K562 (cell line): ENCODE data around the gene FMC1. TPM values are rescaled to one million over a fixed set of nuclear protein-coding genes. Genes with fewer than 3 reads are reported as not detected.

ENCODE experiments used
- ERF ChIP-seq: fragments of 450-650 bp; formaldehyde crosslinking; IDR thresholded peaks from 2 replicates; pipeline ENCODE4 v1.4.0; 2020; ENCODE audit warnings: mild to moderate bottlenecking, mixed read lengths
- HEY1 ChIP-seq: fragments of 250-450 bp; sonication (Bioruptor Pico); IDR thresholded peaks from 2 replicates; pipeline ENCODE4 v1.5.0; 2020; ENCODE audit warnings: mild to moderate bottlenecking, moderate library complexity, borderline replicate concordance
- NCOA4 ChIP-seq: fragments of 450-650 bp; IDR thresholded peaks from 2 replicates; pipeline ENCODE4 v1.6.1; 2018; ENCODE audit warnings: mild to moderate bottlenecking; ENCODE audit not compliant: partially characterized antibody
- NRF1 ChIP-seq, 2 experiments: fragments of 450-650 bp; IDR thresholded peaks in 1 of 2; conservative IDR thresholded peaks in 1 of 2; 2 replicates each; pipeline ENCODE4 v1.6.1; 2014; ENCODE audit warnings: mild to moderate bottlenecking in 2 of 2
- PBX2 ChIP-seq, 2 experiments: IDR thresholded peaks in 1 of 2; conservative IDR thresholded peaks in 1 of 2; 2 replicates each; pipeline ENCODE4 v1.6.1; 2016; ENCODE audit warnings: low read depth in 2 of 2, mild to moderate bottlenecking in 1 of 2, missing compliant biosample characterization in 1 of 2, missing genetic modification characterization in 1 of 2, moderate library complexity in 1 of 2
- PYGO2 ChIP-seq: fragments of 450-650 bp; IDR thresholded peaks from 2 replicates; pipeline ENCODE4 v1.6.1; 2016; ENCODE audit warnings: mild to moderate bottlenecking, missing genetic modification characterization, moderate library complexity, missing compliant biosample characterization
- SIRT6 ChIP-seq: IDR thresholded peaks from one replicate; pipeline ENCODE4 v1.6.1; 2012; ENCODE audit warnings: low read depth, mild to moderate bottlenecking, control low read depth, inconsistent platforms, low read length, moderate library complexity
- SIX5 ChIP-seq, 2 experiments: IDR thresholded peaks; 2 replicates each; pipeline ENCODE4 v1.6.1; 2011; ENCODE audit warnings: low read length in 2 of 2, borderline replicate concordance in 1 of 2, low read depth in 1 of 2, mild to moderate bottlenecking in 1 of 2, moderate library complexity in 1 of 2; ENCODE audit not compliant: insufficient read depth in 1 of 2
- THRAP3 ChIP-seq: fragments of 450-650 bp; IDR thresholded peaks from 2 replicates; pipeline ENCODE4 v1.6.1; 2016; ENCODE audit warnings: mild to moderate bottlenecking, inconsistent platforms, borderline replicate concordance
- ZNF318 ChIP-seq, 2 experiments: fragments of 450-650 bp; IDR thresholded peaks; 2 replicates each; pipeline ENCODE4 v1.6.1; 2016; ENCODE audit warnings: mild to moderate bottlenecking in 2 of 2, borderline replicate concordance in 1 of 2, low read depth in 1 of 2, moderate library complexity in 1 of 2
- ZNF766 ChIP-seq: fragments of 200-800 bp; sonication (Bioruptor generic); conservative IDR thresholded peaks from 2 replicates; pipeline ENCODE4 v1.6.1; 2016; ENCODE audit warnings: missing genetic modification characterization, missing compliant biosample characterization
- polyA plus RNA-seq, 8 experiments: library from polyadenylated mRNA; depleted of rRNA in 4 of 8; stranded (reverse) in 5 of 8; unstranded in 3 of 8; fragments of >200 nt; fragmentation: Nextera tagmentation in 2 of 8; fragmentation: Illumina TruSeq in 1 of 8; extraction: Ambion mirVana in 2 of 8; extraction: Trizol in 1 of 8; gene quantifications; 2 replicates each; pipeline versions ENCODE4 v1.2.1 to v1.2.3, GENCODE V29; 2011 to 2014; ENCODE audit warnings: inconsistent platforms in 1 of 8, missing spikeins in 1 of 8
- total RNA-seq, 7 experiments: library from RNA; depleted of rRNA in 6 of 7; stranded (reverse); fragments of >200 nt in 6 of 7; fragmentation: Illumina TruSeq in 2 of 7; extraction: Trizol in 2 of 7; gene quantifications; 2 replicates each; pipeline versions ENCODE4 v1.2.1 to v1.2.3, GENCODE V29; 2011 to 2021; ENCODE audit warnings: low replicate concordance in 1 of 7
- TF ChIP-seq, protein P1 (sequence below): IDR thresholded peaks from 2 replicates; pipeline ENCODE4 v1.6.1; 2012; ENCODE audit warnings: low read depth, low read length, improper control_type of control experiment, borderline replicate concordance

The FMC1 gene
- total and polyA plus RNA-seq, 9 of the 15 experiments (the other 6 are each of a cell fraction or from before 2014, with no cell fraction given), result 14.0 to 116 (median 29.0) TPM

DNA sequence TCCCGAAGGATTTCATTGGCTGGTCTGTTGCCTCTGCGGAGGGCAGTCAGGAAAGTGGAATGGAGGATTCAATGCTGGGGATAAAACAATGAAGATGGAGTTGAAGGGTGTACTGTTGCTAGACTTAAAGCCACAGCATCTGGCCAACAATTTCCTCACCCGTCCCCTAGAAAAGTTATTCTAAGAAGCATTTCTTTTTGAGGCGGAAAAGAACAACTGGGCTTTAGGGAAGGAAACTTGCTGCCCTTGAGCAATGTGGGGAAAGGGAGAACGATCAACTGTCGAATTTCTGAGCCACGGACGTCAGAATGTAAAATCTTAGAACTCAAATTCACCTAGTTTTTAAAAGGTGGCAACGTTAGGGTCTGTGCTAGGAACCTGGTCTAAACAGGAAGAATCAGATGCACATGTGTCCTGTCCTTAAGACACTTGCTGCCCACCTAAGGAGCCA lies 664 bp downstream of the FMC1 start (continued):
- no peak for TF ChIP-seq SIX5 (IDR thresholded peaks at IDR 0.05; ENCODE audit: borderline replicate concordance in 1 of 2, insufficient read depth in 1 of 2, low read depth in 1 of 2, low read length in 2 of 2)
- TF ChIP-seq, protein P1, sequence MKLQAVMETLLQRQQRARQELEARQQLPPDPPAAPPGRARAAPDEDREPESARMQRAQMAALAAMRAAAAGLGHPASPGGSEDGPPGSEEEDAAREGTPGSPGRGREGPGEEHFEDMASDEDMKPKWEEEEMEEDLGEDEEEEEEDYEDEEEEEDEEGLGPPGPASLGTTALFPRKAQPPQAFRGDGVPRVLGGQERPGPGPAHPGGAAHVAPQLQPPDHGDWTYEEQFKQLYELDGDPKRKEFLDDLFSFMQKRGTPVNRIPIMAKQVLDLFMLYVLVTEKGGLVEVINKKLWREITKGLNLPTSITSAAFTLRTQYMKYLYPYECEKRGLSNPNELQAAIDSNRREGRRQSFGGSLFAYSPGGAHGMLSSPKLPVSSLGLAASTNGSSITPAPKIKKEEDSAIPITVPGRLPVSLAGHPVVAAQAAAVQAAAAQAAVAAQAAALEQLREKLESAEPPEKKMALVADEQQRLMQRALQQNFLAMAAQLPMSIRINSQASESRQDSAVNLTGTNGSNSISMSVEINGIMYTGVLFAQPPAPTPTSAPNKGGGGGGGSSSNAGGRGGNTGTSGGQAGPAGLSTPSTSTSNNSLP, result no peak
- TF ChIP-seq ZNF318 (IDR thresholded peaks at IDR 0.05; ENCODE audit: borderline replicate concordance in 1 of 2, low read depth in 1 of 2), result no peak
- 0 out of 4 replicates have a peak, but pooled peaks of 1 of the 2 experiments have one; percentile 24 for TF ChIP-seq NRF1 (conservative IDR thresholded peaks at IDR 0.05 in 1 of 2, IDR thresholded peaks at IDR 0.05 in 1 of 2)
- peak; percentile 52; the same call in 1 of the 2 replicates for TF ChIP-seq THRAP3
- TF ChIP-seq ERF, result peak; percentile 78; the same call in 1 of the 2 replicates
- TF ChIP-seq ZNF766, result peak; percentile 2; the same call in 1 of the 2 replicates
- 0 out of 2 replicates have a peak, but pooled peaks have one; percentile 13 for TF ChIP-seq PYGO2 (tag)
- TF ChIP-seq SIRT6, result no peak
- no peak for TF ChIP-seq PBX2 (CRISPR knock-in tag; IDR thresholded peaks at IDR 0.05; ENCODE audit: low read depth)
- TF ChIP-seq PBX2 (tag; conservative IDR thresholded peaks at IDR 0.05; ENCODE audit: low read depth), result no peak
- TF ChIP-seq NCOA4, result no peak
- 0 out of 2 replicates have a peak, but pooled peaks have one; percentile 33 for TF ChIP-seq HEY1
